Myocyte (in vitro differentiated cells): Measurements from ENCODE around the gene SOX10. TPM values are rescaled to one million over a fixed set of nuclear protein-coding genes. Genes with fewer than 3 reads are reported as not detected.
A peak's percentile ranks its signal among the peaks of the same experiment; 100 is the strongest.
"Not testable (repeated sequence)": the region's sequence is repeated elsewhere in the genome, so short reads cannot be mapped to it uniquely, and the experiment has no call there.

ENCODE experiments used
- DNase-seq: peaks from one replicate; pipeline ENCODE4 v3.0.0-alpha.2; 2012; ENCODE audit warnings: low read depth
- total RNA-seq: library from RNA; depleted of rRNA; stranded (reverse); fragments of >200 nt; gene quantifications from 2 replicates; pipeline ENCODE4 v1.2.3, GENCODE V29; 2014

The SOX10 gene
- total RNA-seq, 1 donor from 2014 or later, result not detected

- DNase-seq, result peak; percentile 24
Measured at GRCh38 chr22:37965940-37966664, 18.3 kb downstream of the SOX10 start.

DNA sequence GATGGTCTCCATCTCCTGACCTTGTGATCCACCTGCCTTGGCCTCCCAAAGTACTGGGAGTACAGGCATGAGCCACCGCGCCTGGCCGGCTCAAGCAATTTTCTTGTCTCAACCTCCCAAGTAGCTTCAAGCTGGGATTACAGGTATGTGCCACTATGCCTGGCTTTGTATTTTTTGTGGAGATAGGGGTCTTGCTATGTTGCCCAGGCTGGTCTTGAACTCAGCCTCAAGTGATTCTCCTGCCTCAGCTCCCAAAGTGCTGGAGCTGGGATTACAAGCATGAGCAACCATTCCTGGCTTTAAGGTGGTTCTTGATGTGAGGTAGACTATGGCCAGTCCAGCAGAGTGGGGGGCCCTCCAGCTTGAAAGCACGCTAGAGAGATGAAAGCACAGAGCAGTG is 23.3 kb downstream of the SOX10 start:
- DNase-seq, result no peak

DNA sequence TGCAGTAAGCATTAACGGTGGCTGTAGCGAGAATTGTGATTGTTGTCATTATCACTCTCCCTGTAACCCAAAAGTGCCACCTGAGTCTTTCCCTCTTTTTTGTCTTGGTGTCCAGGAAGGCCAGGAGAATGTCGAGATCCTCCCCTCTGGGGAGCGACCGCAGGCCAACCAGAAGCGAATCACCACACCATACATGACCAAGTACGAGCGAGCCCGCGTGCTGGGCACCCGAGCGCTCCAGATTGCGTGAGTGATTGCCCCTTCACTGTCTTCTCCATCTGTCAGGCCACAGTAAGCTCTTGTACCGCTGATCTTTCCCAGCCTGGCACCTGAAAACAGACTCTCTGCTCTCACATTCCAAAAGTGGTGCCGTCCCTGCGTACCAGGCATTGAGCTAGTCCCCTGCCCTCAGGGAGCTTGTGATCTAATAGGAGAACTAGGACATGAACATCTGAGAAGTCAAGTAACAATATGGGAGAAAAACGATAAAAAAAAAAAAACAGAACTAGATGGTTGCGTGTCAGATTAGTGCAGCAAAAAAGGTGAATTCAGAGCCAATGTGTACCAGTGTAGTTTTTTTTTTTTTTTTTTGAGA is 25.0 kb downstream of the SOX10 start:
- no peak for DNase-seq

DNA sequence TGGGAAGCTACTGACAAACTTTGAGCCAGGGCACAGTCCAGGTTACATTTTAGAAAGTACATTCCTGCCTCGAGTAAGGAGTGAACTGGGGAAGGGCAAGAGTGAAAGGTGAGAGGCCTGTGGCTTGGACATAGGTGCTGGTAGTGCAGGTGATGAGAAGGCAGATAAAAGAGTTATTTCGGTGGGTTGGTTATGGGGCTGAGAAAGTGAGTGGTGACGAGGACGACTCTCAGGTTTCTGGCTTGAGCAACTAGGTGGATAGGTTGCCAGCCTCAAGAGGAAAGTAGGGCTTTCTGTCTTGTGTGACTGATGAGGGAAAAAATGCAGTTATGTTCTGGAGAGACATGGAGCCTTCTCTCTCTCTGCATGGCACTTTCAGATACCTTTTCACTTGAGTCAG is 27.1 kb downstream of the SOX10 start:
- DNase-seq, result no peak

GRCh38 chr22:37955825-37956397 is 28.4 kb downstream of the SOX10 start:
- not testable (repeated sequence) for DNase-seq

- no peak for DNase-seq
Measured at GRCh38 chr22:37954686-37955085, 29.7 kb downstream of the SOX10 start.

DNA sequence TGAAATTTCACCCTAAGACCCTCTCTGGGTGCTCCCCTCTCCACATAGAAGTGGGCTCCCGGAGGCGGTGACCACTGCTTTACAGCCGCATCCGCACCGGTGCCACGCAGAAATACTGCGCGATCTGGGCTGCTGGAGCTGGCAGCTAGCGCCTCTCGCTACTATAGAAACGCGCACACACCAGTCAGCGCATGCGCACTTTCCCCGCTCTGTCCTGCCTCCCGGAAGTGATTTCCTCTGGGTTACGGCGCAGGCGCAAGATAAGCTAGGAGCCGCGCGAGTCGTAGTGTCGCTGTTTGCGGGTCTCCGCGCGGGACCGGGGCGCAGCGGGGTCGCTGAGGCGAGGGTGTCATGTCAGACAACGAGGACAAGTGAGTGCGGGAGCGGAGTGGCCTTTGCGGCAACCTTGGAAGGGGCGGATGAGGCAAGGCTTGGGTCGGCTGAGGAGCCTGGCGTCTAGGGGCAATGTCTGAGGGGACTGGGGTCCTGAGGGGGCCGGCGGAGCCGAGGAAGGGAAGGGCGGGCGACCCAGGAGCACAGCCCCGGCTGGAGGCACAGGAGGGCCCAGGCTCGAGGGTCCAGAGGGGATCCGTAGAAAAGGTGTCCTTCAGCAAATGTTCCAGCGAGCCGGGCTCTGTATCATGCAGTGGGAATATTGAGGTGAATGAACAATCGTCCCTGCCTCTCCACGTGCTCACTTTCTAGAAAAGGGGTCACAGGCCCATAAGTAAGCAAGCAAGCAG is 30.7 kb downstream of the SOX10 start, which contains the start of the genes C22orf23 and POLR2F:
TSS of gene C22orf23 (minus strand) at position 165 of the 743 bp plus-strand sequence. CDS start 452 bp downstream, outside the sequence.
TSS of gene POLR2F (plus strand) at position 263 of the 743 bp plus-strand sequence. CDS start at position 352, 89 bp downstream.
- DNase-seq, result peak; percentile 97

- DNase-seq, result no peak
Measured at GRCh38 chr22:37953062-37953436, 31.3 kb downstream of the SOX10 start.

- DNase-seq, result not testable (repeated sequence)
Measured at GRCh38 chr22:37952629-37953028, 31.7 kb downstream of the SOX10 start.

- DNase-seq, result peak; percentile 31
Measured at GRCh38 chr22:37951305-37951704, 33.0 kb downstream of the SOX10 start.

DNA sequence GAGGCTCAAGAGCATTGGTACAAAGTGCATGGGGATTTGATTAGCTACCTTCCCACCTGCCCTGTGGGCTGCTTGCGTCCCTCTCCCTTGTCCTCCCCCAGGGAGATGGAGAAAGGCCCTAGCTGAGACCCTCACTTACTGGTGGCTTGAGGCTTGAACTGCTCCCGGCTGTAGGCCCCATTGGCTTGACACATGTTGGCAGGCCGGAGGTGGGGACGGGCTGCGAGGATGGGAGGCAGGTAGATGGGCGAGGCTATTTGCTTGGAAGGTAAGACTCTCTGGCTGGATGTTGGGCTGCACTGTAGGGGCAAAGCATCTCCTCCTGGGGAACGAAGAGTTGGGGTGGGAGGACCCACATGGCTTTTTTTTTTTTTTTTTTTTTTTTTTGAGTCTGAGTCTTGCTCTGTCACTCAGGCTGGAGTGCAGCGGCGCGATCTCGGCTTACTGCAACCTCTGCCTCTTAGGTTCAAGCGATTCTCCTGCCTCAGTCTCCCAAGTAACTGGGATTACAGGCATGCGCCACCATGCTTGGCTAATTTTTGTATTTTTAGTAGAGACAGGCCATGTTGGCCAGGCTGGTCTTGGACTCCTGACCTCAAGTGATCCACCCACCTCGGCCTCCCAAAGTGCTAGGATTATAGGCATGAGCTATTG is 37.1 kb downstream of the SOX10 start:
- DNase-seq, result not testable (repeated sequence)

DNA sequence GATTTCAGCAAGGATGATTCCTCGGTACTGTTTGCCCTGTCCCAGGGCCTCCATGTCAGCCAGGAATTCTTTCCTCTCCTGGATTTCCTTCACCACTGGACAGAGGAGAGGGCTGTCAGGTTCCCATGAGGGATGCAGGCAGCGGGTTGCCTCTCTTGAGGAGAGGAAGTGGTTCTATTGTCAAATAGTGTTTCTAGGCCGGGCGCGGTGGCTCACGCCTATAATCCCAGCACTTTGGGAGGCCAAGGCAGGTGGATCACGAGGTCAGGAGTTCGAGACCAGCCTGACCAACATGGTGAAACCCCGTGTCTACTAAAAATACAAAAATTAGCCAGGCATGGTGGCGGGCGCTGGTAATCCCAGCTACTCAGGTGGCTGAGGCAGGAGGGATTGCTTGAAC is 39.9 kb downstream of the SOX10 start:
- not testable (repeated sequence) for DNase-seq

DNA sequence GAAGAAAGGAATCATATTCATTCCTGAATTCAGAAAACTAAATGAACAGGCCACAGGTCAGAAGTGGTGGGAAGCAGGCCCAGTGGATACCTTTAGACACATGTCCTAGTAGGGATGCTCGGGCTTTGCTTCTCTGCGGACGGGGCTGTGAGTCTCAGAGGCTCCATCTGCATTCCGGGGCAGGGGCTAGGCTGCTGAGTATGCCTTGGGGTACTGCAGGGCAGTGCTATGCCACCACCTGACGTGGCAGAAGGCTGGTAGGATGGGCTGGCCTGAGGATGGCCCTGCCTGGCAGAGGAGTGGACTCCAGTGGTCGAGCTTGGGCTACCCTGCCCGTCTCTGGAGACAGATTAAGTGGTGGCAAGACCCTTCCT is 40.5 kb downstream of the SOX10 start:
- DNase-seq, result no peak

DNA sequence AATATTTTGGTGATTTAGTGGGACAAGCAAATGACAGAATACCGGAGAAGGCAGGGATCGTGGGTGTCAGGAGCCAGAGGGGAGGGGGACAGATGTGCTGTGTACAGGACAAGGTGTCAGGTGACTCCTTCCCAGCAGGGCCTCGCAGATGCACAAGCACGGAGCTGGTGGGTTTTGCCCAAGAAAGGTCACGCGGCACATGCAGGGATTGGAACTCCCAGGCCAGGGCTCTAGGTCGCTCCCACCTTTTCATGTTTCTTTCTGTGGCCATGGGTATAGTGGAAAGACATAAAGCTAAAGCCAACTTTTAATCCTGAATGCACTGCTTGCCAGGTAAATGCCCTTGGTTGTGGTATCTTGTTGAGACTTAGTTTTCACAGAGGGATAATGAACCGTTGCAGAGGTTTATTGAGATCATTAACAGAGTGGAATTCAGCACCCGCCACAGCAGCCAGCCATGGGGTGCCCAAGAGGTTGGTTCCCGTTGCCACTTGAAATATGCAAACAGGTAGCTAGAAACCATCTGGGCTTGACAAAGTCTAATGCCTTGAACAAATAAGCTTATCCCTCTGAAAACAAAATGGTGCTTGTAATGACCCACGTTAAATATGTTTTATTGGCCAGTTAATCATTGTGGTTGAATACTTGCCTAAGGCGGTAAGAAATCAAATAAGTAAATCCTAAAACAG is 41.1 kb downstream of the SOX10 start:
- DNase-seq, result no peak

DNA sequence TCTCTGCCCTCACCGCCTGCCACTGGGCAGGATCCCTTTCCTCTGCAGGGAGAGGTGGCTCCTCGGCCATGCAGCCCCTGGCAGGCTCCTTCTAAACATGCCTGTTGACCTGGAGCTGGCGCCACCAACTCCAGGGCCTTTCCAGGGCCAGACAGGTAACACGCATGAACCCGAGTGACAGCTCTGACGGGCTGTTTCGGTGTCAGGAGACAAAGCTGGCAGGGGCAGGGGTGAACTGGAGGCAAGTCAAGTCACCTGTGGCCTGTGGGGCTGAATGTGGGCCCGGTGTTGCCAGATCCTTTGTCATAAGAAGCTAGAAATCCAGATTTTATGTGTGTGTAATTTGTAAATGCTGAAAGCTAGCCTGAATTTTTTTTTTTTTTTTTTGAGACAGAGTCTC is 42.2 kb downstream of the SOX10 start:
- DNase-seq, result no peak

DNA sequence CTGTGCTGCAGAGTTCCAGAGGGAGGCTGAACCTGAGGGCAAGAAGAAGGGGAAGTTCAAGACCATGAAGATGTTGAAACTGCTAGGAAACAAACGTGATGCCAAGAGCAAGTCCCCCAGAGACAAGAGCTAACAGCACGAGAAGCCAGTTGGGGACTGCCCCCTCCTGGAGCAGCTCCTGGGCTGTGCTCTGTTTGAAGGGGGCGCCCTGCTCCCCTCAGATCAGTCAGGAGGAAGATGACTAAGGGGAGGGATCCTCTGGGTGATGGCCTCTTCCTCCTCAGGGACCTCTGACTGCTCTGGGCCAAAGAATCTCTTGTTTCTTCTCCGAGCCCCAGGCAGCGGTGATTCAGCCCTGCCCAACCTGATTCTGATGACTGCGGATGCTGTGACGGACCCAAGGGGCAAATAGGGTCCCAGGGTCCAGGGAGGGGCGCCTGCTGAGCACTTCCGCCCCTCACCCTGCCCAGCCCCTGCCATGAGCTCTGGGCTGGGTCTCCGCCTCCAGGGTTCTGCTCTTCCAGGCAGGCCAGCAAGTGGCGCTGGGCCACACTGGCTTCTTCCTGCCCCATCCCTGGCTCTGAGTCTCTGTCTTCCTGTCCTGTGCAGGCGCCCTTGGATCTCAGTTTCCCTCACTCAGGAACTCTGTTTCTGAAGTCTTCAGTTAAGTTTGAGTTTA is 43.5 kb downstream of the SOX10 start:
- DNase-seq, result no peak

DNA sequence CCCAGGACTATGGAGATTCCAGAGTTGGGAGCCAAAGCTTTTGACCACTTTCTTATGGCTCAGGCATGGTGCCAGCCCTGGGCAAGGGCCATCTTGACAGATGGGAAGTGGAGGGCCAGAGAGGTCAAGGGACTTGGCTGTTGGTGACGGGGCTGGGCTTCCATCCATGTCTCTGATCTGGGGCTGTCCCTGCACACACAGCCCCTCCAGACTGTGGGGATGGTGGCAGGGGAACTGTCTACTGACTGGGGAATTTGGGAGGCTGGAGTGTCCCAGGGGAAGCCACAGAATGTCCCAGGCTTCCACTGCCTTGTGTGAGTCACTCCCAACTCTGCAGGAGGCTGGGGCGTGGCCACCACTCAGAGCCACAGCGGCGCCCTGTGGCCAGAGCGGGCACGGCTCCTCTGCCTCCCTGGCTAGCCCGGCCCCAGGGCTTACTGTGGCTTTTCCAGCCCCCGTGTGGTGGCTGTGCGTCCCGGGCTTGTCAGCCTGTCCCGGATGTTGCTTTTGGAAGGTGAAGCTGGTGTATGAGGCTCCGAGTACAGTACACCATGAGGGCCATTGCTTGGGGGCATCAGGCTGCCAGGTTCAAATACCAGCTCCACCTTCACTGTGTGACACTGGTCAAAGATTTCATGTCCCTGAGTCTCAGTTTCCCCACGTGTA is 50.5 kb downstream of the SOX10 start:
- peak; percentile 98 for DNase-seq

DNA sequence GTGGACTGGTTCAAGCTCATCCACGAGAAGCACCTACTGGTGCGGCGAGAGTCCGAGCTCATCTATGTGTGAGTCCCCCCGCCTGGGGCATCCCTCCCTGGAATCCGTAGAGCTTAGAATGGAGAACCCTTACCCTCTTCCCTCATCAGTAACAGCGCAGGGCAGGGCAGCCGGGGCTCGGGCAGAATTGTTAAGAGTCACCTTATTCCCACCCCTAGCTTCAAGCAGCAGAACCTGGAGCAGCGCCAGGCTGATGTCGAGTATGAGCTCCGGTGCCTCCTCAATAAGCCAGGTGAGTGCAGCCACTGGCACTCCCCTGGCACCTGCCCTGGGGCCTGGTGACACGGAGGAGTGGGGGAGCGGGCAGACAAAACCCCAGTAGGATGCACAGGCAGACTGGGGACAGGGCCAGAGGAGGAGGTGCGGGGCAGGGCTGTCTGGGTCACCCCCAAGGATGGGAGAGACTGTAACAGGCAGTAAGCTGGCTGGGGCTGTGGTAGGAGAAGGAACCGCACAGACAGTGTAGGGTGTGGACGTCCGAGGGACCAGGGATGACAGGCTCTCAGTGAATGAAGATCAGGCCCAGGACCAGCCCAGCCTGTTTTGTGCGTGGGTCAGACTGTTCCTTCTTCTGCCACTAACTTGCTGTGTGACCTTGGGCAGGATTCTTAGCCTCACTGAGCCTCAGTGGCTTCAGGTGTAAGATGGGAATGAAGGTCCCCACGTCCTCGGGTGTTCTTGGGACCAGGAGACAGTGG is 51.4 kb downstream of the SOX10 start:
- DNase-seq, result no peak

DNA sequence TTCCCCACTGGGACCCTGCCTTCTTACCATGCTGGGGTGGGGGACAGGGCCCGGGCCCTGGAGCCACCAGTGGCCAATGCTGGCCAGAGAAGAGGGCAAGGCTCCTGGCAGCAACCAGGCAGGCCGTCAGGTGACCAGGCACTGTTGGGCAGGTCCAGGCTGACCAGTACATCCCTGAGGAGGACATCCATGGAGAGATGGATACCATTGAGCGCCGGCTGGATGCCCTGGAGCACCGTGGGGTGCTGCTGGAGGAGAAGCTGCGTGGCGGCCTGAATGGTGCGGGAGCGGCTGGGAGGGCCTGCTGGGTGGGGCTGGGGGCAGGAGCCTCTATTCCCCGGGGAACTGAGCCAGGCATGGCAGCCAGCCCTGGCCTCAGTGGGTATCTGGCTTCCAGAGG is 52.0 kb downstream of the SOX10 start:
- no peak for DNase-seq
